RWPE1 (cell line): Measurements from ENCODE around the gene DPH1.

Source experiments
- CTCF ChIA-PET: fragments of 350-600 bp; sonication (Branson Sonifier 250); formaldehyde crosslinking; extraction: SDS; loops from one replicate; lab custom pipeline; 2021; lab: Yijun Ruan, JAX
- POLR2A ChIA-PET: fragments of 400-600 bp; formaldehyde crosslinking; extraction: SDS; loops from one replicate; lab custom pipeline; 2020; ENCODE audit warnings: antibody characterized with exemption; ENCODE audit not compliant: low non-redundant PET; lab: Yijun Ruan, JAX
- DNase-seq: peaks from one replicate; pipeline ENCODE4 v3.0.0; 2012; ENCODE audit warnings: low spot score
- H3K27ac ChIP-seq: fragments of 450-650 bp; 2 replicates; pipeline ENCODE4 v1.5.1; 2017
- CTCF ChIP-seq: fragments of 450-650 bp; conservative IDR thresholded peaks from 2 replicates; pipeline ENCODE4 v1.5.1; 2017; ENCODE audit warnings: low read depth, mild to moderate bottlenecking

The DPH1 gene

DNA sequence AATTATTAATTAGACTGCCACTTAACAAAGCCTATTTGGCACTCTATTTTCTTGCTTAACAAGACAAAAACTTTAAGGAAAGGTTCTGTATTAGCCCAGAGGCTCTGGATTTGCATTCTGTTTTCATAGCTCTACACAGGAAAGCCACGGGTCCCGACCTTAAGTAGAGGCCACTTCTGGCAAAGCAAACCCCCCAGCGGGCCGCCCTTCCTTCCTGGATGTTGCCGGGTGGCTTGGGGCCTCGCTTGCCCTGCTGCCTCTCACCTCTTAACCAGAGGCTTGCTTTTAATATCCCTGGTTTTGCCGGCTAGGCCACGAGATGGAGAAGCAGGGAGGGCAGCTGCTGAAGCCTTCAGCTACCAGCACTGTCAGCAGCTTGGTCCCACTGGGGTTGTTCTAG, 9.2 kb upstream of the DPH1 start:
- H3K27ac ChIP-seq, result peak overlapping the region; percentile 11; the same call in 1 of the 2 replicates
- no peak for DNase-seq
- ChIA-PET POLR2A (no interaction called here), CTCF (no interaction called here)
- TF ChIP-seq CTCF, result no peak

- CTCF ChIA-PET, result interaction anchor here (0.6 to 3.9 kb wide), 2 partner anchors 113 to 234 kb away, joined by 4 to 53 read pairs; no protein-coding TSS in a partner anchor
- DNase-seq, result no peak
- H3K27ac ChIP-seq, result peak overlapping the region; percentile 83
- TF ChIP-seq CTCF, result no peak
- POLR2A ChIA-PET, result no interaction called here
Measured at GRCh38 chr17:2022647-2023240, 7.2 kb upstream of the DPH1 start.

DNA sequence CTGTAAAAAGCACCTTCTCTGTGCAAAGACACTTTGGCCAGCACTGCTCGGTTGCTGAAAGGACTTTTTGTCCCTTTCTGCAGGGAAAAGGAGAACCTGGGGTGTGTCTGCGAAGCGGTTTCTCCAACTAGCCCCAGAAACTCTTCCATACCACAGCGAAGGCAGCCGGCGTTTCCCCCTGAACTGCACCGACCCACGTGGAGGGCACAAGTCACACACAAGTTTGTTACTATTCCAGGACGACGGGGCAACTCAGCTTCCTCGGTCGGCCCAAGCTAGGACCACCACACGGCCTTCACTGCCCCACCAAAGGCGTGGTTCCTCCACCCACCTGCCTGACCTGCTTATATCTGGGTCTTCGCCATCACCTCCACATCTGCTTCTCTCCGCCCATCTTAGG, 6.7 kb upstream of the DPH1 start:
- no peak for DNase-seq
- CTCF ChIA-PET, result interaction anchor here (0.6 to 3.9 kb wide), 3 partner anchors 20 to 234 kb away, joined by 4 to 53 read pairs (median 4); no protein-coding TSS in a partner anchor
- POLR2A ChIA-PET, result no interaction called here
- peak overlapping the region; percentile 83 for H3K27ac ChIP-seq
- TF ChIP-seq CTCF, result no peak

- POLR2A ChIA-PET, result no interaction called here
- TF ChIP-seq CTCF, result no peak
- CTCF ChIA-PET, result interaction anchor here (0.5 to 3.9 kb wide), 5 partner anchors 20 to 114 kb away, joined by 3 to 53 read pairs (median 4); no protein-coding TSS in a partner anchor
- H3K27ac ChIP-seq, result peak overlapping the region; percentile 83
- peak; percentile 62 for DNase-seq
Measured at GRCh38 chr17:2023692-2024571, 6.0 kb upstream of the DPH1 start.

DNA sequence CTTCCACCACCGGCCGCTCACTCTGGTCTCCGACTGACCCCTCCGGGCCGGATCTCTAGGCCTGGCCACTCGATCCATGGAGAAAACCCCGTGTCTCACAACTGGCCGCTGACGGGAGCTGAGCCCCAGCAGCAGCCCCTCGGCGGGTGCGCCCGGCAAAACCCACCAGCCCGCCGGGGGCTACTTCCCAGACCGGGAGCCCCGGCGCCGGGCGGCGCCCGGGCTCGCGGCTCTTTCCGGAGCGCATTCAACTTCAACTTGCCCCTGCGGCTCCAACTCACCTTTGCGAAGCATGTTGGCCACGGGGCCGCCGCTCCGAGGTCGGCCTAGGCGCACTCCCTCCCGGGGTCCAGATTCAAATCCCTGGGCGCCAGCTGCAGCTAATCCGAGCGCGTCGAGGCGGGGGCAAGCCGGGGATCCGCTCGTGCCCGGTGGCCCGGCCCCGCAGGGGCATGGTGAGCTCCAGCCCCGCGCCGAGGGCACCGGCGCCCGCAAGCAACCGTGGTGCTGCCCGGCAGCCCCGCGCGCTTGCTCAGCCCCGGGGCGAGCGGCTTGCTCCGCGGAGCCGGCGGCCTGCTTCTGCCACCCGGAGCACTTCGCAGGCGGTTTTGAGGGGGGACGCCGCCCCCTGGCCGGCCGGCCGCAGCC, 5.3 kb upstream of the DPH1 start:
- H3K27ac ChIP-seq, result peak overlapping the region; percentile 83
- no peak for DNase-seq
- ChIA-PET CTCF (interaction anchor here (0.5 to 3.9 kb wide), 8 partner anchors 13 to 120 kb away, joined by 3 to 53 read pairs (median 4); no protein-coding TSS in a partner anchor), POLR2A (no interaction called here)
- no peak for TF ChIP-seq CTCF

DNA sequence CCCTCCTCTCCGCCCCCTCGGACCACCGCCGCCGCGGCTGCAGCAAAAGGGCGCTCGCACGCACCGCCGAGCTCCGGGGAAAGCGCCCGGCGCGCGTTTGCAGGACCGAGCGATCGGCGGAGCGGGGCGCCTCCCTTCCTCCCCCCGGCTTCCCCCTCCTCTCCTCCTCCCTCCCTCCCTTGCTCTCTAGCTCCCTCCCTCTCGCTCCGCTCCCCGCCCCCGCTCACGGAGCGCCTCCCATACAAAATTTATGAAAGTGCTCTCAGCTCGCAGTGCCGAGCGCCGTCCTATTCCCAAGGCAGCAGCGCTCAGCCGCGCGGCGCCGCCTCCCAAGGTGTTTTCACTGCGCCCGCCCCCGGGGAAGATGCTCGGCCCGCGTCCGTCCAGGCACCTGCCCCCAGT, 4.7 kb upstream of the DPH1 start, which contains the start of gene RTN4RL1:
Gene RTN4RL1 (minus strand): TSS at position 115 of the 402 bp plus-strand sequence. CDS start 469 bp downstream, outside the sequence.
- ChIA-PET POLR2A (no interaction called here), CTCF (interaction anchor here (0.6 to 3.9 kb wide), 15 partner anchors 9 to 380 kb away, joined by 3 to 53 read pairs (median 3); partner anchors contain the start of gene SCARF1)
- no peak for TF ChIP-seq CTCF
- DNase-seq, result peak; percentile 87
- peak within 1 kb of the TSS; percentile 83 for H3K27ac ChIP-seq
